Epithelial cell of esophagus (primary cell): ENCODE results near the gene PORCN.

Experiments used
- DNase-seq: peaks from one replicate; pipeline ENCODE4 v3.0.0; 2010; ENCODE audit warnings: low read depth
- H3K4me3 ChIP-seq: 2 replicates; pipeline ENCODE4 v1.5.1; 2011; ENCODE audit warnings: mild to moderate bottlenecking, low read length, control low read depth
- TF ChIP-seq, protein P1 (sequence below): IDR thresholded peaks from 2 replicates; pipeline ENCODE4 v1.5.1; 2011; ENCODE audit warnings: low read depth, mild to moderate bottlenecking, low read length, control low read depth, inconsistent platforms; ENCODE audit not compliant: insufficient read depth; ENCODE audit errors: missing control alignments

The PORCN gene

GRCh38 chrX:48466696-48467095 is 42.1 kb upstream of the PORCN start:
- H3K4me3 ChIP-seq = peak overlapping the region; percentile 58
- TF ChIP-seq, protein P1, sequence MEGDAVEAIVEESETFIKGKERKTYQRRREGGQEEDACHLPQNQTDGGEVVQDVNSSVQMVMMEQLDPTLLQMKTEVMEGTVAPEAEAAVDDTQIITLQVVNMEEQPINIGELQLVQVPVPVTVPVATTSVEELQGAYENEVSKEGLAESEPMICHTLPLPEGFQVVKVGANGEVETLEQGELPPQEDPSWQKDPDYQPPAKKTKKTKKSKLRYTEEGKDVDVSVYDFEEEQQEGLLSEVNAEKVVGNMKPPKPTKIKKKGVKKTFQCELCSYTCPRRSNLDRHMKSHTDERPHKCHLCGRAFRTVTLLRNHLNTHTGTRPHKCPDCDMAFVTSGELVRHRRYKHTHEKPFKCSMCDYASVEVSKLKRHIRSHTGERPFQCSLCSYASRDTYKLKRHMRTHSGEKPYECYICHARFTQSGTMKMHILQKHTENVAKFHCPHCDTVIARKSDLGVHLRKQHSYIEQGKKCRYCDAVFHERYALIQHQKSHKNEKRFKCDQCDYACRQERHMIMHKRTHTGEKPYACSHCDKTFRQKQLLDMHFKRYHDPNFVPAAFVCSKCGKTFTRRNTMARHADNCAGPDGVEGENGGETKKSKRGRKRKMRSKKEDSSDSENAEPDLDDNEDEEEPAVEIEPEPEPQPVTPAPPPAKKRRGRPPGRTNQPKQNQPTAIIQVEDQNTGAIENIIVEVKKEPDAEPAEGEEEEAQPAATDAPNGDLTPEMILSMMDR = no peak
- no peak for DNase-seq

DNA sequence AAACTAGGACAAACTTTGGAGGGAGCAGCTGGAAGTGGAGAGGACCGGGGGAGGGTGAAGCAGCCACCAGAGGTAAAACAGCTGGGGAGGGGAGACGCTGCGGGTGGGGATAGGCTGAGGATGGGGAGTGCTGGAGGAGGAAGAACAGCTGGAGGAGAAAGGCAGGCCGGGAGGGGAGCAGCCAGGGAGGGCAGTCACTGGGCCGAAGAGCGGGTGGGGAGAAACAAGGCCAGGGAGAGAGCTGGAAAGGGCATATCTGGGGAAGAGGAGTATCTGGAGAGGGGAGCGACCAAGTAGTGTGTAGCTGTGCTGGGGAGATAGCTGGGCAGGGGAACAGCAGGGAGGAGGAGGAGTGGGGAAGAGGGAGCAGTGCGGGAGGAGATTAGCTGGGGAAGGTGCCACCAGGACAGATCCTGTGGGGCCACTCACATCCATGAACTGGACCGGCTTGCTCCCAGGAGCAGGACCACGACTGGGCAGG is 41.5 kb upstream of the PORCN start:
- peak overlapping the region; percentile 58 for H3K4me3 ChIP-seq
- TF ChIP-seq, protein P1 = no peak
- no peak for DNase-seq

DNA sequence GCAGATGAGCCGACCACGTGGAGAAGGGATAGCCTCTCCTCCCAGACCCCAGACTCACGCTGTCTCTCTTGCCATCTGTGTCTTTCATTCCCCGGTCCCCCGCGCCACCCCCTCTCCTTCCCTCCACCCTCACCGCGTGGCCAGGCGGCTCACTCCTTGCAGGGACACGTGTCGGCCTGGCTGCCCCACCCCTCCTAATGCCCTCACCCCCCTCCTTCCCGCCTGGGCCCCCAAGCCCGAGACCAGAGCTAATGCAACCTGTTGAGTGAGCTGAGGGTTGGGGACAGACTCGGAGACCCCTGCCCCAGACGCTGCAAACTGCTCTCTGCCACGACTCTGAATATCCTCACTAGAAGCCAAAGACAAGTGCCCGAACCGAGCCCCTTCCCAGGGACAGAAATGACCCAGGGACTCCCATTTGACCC is 40.5 kb upstream of the PORCN start:
- peak overlapping the region; percentile 58 for H3K4me3 ChIP-seq
- TF ChIP-seq, protein P1 = no peak
- DNase-seq = peak; percentile 32

GRCh38 chrX:48468693-48469691 is 39.8 kb upstream of the PORCN start:
- H3K4me3 ChIP-seq = peak overlapping the region; percentile 58
- TF ChIP-seq, protein P1 = no peak
- no peak for DNase-seq

GRCh38 chrX:48470110-48470832 is 38.5 kb upstream of the PORCN start, which contains the start of gene SLC38A5:
TSS of gene SLC38A5 (minus strand) at chrX:48470260. CDS start at chrX:48467924, 2,336 bp downstream.
- TF ChIP-seq, protein P1 = no peak
- DNase-seq = no peak
- H3K4me3 ChIP-seq = peak within 1 kb of the TSS; percentile 58

DNA sequence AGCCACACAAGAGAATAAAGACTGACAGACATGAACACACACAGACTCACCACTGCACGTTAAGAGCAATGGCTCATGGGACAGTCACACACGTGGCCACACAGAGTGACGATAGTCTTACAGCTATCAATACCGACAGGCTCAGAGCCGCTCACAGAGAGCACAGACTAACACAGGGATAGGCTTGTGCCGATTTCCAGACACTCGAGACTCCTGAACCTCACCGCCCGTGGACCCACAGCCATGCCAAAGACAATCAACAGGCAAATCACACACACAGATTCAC is 38.0 kb upstream of the PORCN start:
- TF ChIP-seq, protein P1 = no peak
- no peak for DNase-seq
- no peak overlapping the region for H3K4me3 ChIP-seq
